Stimulated activated CD8-positive, alpha-beta memory T cell treated with anti-CD3 and anti-CD28 coated beads, Interleukin-4, amount 100 ng/mL, for 48 hours (primary cell): ENCODE measurements around the gene AMOTL1.
A peak's percentile ranks its signal among the peaks of the same experiment; 100 is the strongest.

Source experiments
- DNase-seq: peaks from one replicate; pipeline ENCODE4 v3.0.0-alpha.2; 2020

Gene AMOTL1, protein sequence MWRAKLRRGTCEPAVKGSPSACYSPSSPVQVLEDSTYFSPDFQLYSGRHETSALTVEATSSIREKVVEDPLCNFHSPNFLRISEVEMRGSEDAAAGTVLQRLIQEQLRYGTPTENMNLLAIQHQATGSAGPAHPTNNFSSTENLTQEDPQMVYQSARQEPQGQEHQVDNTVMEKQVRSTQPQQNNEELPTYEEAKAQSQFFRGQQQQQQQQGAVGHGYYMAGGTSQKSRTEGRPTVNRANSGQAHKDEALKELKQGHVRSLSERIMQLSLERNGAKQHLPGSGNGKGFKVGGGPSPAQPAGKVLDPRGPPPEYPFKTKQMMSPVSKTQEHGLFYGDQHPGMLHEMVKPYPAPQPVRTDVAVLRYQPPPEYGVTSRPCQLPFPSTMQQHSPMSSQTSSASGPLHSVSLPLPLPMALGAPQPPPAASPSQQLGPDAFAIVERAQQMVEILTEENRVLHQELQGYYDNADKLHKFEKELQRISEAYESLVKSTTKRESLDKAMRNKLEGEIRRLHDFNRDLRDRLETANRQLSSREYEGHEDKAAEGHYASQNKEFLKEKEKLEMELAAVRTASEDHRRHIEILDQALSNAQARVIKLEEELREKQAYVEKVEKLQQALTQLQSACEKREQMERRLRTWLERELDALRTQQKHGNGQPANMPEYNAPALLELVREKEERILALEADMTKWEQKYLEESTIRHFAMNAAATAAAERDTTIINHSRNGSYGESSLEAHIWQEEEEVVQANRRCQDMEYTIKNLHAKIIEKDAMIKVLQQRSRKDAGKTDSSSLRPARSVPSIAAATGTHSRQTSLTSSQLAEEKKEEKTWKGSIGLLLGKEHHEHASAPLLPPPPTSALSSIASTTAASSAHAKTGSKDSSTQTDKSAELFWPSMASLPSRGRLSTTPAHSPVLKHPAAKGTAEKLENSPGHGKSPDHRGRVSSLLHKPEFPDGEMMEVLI

DNA sequence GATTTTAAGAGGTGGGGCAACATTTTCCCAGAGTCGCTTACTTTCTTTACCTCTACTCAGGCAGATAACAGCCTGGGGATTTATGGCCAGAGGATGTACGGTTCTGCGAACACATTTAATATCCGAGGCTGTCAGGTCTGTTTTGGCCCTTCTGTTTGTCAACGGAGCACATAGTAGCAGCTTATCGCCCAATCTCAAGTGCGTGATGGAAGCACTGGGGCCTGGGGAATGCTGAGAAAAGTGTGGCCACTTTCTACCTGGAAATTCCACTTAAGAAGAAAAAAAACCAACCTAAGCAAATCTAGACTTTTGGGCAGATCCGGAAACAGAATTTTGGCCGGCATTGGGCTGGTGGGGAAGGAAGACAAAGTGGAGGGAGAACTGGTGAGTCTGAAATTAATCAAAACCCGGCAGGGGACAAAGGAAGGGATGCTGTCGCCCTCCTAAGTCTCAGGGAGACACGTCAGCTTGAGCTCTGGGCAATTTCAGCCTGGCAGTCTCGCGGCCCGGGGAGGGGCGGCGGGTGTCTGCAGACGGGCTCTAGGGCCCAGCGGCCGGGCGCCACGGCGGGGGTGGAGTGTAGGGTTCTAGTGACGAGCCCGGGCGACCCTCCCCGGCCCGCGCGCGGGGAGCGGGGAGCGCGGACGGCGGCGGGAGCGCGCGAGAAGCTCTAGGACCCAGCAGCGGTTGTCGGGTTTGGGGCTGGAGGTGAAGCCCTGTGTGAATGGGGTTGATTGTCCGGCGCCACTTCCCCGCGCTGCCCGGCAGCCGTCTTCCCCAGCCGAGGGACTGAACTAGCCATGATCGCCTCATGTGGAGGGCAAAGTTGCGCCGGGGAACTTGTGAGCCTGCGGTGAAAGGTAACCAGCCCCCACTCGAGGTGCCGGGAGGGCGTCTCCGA lies at the start of gene AMOTL1:
AMOTL1 (plus strand) TSS at position 656 of the 901 bp plus-strand sequence; CDS start at position 812, 156 bp downstream.
- DNase-seq = peak; percentile 51

DNA sequence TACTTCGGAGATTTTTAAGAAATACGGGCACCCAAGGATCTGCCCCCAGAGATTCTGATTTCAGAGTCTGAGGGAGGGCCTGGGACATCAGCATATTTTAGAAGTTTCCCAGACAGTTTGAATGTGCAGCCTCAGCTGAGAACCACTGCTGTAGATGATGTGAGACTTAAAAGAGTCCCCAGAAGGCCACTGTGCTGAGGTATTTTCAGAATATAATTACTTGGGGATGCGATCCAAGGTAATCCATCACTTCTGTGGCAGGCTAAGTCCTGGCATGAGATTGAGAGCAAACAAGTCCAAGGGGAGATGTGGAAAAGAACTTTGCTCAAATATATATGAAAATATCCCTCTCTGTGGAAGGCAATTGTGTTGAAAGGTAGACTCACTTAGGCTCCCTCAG lies 48.3 kb upstream of the AMOTL1 start:
- no peak for DNase-seq

DNA sequence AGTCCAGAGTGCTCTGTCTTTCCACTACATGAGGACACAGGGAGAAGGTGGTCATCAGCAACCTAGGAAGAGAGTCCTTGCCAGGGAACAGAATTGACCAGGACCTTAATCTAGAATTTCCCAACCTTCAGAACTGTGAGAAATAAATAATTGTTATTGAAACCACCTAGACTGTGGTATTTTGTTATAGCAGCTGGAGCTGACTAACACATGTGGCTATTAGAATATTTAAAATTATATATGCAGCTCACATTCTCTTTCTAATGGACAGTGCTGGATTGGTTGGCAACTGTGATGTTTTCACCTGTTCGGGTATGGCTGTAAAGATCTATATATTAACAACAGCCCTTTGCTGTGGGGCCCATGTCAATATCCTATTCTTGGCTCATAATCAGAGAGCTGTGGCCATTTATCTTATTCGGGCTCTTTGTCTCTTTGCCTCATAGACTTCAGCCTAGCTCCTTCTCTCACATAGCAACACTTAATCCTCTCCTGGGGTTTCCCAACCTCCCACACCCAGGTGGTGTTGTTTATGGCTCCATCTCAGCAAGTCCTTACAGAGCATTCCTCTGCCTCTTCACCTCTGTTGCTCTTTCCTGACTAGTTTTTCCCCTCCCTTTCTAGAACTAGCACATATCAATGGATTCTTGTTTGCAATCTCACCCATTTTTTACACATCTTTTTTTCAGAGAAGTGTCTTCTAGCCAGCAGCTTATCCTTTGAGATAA lies 46.4 kb upstream of the AMOTL1 start:
- DNase-seq = no peak

DNA sequence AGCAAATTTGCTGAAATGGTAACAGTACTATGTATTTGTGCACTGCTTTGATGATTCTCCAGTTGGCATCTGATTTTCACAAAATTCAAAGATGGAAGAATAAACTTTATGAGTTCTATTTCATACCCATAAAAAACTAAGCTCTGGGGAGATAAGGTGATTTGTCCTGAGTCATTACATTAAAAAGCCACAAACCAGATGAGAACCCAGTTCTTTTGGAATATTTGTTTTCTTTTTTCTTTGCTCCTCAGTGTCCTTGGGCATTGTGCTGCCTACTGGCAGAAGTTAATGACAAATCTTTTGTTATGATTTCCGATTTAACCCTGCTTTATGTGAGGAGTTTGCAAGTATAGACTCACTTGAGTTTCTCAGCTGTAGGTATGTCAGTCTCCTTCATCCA lies 45.4 kb upstream of the AMOTL1 start:
- DNase-seq = no peak

DNA sequence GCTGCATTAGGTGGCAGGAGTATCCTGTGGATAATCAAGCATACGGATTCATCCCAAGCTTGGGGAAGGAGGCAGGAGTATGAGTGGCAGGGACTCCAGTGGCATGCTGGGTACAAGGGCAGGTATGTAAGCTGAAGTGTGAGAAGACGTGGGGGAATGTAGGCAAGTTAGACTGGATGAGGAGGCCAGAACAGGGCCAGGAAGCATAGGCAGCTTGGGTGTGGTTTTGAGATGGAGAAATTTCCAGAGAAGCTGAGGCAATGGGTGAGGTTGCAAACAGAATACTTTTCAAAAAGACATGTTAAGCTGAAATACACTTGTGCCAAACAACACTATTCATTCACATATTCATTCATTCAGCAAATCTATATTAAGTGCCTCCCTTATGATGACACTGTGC lies 43.1 kb upstream of the AMOTL1 start:
- no peak for DNase-seq

DNA sequence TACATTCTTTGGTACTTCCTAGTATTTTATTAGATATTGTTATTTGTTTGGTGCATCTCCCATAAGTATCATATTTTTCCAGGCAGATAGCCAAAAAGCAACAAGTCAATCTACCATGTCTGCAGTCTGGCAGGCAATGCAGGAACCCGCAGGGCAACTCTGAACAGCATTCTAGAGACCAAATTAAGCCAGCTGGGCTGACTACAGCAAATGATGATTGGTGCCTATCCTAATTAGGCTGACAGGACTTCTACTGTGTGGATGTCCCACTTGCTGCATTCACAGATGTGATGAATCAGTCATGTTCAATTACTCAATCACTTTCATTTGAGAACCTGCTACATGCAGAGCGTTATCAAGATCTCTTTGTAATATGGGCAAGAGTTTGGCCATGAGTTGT lies 40.3 kb upstream of the AMOTL1 start:
- no peak for DNase-seq

DNA sequence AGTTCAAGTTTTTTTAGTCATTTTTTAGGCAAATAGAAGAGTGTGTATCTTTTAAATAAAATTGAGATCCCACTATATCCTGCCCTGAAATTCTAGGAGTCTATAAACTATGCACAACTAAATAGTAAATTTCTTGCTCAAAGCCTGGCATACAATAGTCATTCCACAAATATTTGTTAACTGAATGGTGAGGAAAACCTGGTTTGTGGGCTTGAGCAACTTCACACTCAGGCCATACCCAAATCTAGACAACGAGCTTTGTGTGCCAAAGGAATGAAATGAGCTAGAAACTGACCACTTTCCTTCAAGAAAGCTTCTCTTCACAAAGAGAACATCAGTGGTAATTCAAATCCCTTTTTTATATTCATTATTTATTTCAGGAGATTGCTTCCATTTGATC lies 39.6 kb upstream of the AMOTL1 start:
- no peak for DNase-seq

DNA sequence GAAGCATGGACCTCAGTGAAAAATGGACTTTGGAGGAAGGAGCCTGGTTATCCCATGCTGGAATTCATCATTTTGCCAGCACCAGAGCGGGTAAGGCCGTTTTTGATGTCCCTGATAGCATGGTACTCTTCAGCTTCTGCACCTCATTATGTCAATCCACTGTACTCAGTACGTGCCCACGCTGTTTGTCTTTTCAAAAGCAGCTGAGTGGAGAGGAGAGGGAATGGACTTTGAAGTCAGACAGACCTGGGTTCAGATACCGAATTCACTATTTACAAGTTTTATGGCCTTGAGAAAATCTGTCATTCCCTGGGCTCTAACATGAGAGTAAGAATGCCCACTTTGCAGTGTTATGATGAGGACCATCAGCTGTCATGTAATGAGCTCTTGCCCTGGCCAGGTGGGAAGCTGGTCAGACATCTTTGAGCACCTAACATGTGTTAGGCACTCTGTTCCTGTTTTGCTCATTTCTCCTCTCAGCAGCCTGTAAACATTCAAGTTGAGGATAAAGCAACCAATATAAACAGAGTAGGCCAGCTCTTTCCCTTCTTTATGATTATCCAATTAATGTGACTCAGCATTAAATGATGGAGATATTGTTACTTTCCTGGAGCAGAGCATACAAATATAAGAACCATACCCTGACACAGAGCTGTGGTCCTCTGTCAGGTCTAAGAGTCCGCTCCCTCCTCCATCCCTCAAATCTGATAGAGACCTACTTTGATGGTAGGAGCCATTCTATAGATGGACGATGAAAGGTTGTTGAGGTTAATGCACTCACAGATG lies 39.0 kb upstream of the AMOTL1 start:
- DNase-seq = no peak

DNA sequence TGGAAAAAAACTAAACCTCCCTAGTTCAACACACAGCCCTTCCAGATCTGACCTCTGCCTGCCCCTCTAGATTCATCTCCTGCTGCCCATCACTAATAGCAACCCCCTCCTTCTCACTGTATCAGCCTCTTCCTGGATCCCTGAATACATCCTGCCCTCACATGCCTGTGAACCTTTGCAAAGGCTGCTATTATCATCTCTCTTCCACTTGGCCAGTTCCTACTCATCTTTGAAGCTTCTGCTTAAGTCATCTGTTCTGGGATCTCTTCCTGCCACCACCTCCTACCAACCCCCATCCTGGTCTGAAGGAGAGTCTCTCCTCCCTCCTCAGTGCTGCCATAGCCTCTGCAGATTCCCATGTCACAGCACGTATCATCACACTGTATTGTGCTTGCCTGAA lies 38.0 kb upstream of the AMOTL1 start:
- no peak for DNase-seq

DNA sequence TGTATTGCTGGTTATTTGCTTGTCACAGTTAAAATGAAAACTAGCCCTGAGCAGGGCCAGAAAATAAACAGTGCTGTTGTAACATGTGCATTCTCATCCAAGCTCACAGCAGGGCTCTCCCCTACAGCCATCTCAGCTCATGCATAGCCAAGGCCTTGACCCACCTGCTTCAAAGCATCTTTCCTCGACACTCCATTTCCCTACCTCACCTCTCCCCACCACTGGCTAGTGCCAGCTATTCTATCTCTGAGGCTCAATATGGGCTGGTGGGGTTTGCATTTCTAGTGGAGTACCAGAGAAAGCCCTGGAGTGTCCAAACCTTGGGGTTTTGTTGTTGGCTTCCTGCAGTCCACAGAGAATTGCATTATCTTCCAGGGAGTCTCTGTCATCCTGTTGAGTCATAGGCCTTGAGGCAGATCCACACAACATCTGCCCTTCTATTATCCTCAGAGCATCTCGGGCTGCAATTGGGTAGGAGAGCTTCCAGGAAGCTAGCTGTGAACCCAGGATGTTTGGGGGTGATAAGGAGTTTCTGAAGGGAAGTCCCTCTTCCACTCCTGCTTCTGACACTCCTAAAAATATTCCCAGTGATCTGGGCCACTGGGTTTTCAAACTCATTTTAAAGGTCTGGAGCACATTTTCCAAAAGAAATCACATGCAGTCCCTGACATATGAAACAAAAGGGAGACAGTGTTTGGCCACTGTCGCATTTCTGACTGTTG lies 36.1 kb upstream of the AMOTL1 start:
- no peak for DNase-seq

DNA sequence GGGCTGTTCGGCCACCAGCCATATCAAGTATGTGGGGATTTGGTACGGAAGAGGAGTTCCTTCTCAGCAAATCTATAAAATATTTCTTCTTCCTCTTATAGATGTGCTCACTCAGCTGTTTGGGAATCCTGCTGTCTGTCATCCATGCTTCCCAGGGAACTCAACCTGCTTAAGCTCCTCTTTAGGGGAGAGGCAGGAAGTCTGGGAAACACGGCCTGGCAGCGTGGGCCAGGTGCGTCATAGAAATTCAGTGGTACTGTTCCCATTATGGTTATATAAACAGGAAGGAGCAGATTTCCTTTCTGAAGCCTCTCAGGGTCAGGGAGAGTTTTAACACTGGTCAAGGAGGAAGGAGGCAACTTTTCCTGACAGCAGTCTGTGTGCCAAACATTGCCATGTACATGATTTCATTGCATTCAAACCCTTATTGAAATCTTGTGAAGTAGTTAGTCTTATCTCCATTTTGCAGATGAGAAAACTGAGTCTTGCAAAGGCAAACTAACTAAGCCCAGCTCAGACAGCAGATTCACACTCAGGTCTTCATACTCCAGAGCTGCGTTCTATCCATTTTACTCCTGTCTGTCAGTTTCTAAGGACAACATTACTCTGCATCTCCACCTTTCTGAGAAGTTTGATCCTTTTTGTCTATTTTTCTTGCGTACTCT lies 35.4 kb upstream of the AMOTL1 start:
- DNase-seq = no peak

DNA sequence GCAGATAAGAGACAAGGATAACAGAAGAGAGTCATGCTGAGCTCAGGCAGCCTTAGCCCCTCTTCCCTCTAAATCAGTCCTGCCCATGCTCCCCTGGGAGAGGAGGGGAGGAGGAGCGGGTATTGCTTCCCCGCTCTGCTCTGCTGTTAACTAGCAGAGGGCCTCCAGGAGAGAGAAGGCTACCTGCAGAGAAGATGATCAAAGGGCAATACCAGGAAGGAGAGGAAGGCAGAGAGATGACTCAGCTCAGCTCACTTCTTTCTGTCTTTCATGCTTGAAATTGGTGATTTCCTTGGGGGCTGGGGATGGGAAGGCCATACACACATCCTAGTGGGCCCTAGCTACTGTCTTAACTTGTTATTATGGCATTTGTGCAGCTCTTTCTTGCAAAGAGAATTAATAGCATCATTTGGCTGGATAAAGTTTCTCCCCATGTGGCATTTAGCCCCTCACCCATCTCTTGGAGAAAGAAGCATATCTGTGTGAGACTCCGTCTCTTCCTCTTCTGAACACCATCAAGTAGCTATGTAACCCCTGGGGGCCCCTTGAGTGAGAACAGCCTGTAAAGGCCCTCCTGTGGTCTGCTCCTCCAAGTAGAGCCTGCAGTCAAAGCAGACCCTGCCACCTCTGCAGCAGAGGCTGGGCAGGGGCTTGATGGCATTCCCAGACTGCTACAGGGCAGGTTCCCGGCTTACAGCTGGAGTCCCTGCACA lies 33.4 kb upstream of the AMOTL1 start:
- DNase-seq = no peak

DNA sequence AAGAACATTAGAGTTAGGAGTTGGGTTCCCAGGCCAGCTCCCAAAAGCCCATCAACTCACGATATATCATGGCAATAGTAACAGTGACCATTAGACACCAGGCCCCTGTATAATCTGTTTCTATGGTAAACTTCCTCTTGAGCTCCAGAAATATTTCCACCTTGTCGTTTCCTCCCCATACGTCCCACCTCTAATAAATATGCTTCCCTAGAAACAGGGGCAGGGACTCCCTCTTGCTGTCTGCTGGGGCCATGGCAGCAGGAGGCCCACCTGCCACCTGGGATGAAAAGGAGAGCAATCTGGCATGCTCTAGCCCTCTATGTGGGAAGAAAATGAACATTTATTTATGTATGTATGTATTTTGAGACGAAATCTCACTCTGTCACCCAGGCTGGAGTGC lies 32.2 kb upstream of the AMOTL1 start:
- no peak for DNase-seq

DNA sequence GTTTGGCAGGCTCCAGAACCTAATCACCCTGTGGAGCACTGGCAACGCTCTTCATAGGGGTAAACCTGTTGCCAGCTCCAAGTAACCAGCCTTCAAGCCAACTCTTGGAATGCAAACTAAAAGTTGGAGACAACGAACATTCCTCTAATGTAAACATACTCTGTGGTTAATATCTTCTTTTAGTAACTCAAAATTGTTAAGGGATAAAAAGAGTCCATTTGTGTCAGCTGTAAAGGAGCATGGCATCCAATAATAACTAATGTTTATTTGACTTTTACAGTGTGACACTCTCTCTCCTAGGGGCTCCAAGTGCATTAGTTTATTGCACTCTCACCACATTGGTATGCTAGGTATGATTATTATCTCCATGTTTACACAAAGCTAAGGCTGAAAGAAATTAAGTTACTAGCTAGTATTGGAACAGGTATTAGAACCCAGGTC lies 31.0 kb upstream of the AMOTL1 start:
- no peak for DNase-seq

DNA sequence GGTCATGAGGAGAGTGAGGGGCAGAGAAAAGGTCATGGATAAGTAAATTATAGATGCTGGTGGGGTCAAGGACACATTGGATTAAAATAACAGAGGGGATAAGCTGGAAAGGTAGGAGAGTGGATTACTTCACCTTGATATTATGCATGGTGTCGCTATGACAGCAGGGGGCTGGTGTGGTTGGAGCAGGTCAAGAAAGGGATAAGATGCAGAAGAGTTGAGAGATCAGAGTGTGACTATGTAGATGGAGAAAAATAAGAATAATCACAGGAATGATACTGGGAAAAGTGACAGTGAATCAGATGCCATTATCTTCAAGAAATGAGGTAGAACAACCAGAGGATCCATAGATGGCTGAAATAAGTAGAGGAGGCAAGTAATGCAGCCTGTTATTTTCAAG lies 29.4 kb upstream of the AMOTL1 start:
- no peak for DNase-seq

DNA sequence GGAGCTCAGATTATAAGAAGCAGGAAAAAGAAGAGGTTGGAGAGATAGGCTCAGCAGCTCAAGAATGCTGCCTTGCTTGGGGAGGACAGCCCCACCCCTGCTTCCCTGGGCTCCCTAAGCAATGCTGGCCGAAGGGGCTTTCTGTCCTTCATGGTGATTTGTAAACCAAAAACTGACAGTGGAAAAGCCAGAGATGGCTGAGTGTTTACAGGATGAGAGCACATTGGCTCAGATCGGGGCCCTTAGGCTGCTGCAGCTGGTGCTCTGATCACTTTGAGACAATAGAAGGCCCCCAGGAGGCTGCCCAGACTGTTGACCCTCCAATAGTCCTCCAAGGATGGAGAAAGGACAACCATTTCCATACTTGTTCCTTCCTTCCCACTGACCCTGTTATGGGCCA lies 28.8 kb upstream of the AMOTL1 start:
- no peak for DNase-seq

DNA sequence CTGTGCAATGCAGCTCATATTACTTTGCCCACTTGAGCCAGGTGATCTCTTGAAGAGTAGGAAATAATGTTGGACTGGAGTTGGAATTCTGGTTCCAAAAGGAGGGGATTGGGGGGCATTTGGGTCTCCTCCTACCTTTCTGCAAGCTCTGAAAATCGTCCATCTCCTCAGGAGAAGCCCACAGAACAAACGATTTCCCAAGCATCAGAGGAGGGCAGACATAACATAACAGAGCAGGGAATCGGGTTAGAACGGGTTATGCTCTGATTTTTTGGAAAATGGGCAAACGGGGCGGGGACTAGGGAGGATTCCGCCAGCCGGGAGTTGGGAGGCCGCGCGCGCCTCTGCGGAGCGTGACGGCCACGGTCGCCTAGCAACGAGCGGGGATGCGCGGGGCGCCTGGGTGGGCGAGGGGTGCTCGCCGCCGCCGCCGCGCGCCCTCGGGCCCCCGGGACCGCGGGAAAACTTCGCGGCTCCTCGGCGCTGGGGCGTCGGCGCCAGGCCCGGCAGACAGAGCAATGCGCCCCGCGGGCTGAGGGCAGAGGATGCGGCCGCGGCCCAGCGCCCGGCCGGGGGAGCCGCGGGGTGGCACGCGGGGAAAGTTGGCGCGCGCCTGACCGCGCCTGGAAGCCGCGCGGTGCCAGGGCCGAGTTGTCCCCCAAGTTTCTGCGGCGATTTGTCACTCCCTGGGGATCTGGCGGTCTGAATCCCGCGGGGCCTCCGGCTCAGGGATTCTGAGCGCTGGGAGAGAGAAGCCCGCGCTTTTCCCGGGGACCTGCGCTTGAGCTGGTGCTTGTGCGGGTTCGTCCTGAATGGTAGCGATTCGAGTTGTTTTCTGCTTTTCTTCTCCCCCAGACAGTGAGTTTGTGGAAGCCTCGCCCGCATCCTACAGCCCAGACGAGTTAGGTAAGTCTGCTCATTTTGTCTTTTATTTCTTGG lies 27.8 kb upstream of the AMOTL1 start:
- peak; percentile 24 for DNase-seq

DNA sequence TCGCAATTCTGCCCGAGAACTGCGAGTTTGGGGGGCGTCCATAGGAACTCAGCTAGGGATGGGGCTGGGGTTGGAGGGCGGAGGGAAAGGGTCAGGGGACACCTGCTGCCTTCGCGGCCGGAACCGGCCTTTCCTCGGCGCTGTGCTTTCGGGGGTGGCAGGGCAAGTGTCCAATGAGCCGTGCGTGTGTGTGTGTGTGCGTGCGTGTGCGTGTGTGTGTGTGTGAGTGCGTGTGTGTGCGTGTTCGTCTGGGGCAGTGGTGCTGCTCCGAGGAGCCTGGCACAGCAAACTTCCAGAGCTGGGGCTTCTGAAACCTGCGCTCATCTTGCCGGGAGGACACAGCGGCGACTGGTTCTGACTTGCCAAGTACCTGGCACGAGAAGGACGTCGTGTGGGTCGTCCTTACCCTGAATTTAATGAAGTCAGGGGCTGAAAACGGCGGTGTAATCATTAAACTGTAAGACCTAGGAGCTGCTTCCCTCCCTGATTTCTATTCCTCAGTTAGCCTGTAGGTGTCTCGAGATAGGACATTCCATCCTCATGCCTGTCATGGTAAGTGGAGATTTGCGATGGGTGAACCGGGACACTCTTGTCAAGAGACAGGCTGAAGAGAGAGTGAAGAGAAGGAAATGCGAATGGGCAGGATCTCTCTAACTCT lies 27.0 kb upstream of the AMOTL1 start:
- peak; percentile 25 for DNase-seq
